ENCODE measurements around the gene SCG5.

Gene SCG5

DNA sequence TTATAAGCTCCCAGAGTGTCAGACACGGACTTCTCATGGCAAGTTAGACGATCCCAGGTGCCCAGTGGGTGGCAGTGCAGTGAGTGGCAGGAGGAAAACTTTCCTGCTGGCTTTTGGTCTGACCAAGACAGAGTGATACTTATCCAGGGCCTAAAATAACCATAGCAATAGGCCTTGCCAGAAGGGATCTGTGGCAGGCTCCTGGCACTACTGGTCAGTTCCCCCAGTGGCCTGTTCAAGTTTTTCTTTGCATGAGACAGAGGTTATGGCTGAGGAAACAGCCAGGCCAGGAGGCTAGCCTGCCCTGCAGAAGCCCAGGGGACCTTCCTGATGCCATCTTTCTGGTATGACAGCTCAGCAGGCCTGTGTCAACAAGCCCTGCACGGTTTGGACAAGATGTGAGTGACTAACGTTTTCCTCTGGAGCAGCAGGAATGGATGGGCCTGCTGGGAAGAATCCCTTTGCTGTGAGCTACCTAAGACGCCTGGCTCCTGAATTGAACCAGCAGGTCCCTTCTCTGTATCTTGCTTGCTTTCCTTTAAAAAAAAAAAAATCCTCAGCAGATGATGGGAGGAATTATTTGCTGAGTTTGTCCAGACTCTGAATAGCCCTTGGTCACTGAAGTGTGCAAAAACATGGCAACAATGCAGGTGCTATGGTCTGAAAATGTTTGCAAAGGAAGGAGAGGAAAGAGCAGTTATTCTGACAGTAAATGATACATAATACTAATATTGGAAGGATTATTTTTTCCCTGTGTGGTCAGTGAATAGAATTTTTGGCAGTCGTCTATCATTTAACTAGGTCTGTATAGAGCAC is 18.0 kb downstream of the SCG5 start:
- DNase-seq: no peak

DNA sequence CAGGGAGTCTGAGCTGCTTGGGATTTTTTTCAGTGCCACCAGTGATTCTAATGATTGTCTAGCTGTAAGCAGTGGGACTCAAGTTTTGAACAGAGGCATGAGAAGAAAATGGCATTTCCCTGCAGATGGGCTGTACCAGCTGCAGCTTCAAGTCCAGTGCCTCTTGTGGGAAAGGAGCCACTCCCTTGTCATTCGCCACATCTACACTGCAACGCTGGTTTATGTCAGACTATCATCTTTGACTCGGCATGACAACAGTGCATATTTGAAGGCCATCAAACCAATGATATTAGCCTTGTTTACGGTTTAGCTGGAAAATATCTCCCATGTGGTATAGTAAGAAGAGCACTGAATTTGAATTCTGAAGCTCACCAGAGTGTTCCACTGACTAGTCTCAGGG is 22.2 kb downstream of the SCG5 start:
- DNase-seq: no peak

DNA sequence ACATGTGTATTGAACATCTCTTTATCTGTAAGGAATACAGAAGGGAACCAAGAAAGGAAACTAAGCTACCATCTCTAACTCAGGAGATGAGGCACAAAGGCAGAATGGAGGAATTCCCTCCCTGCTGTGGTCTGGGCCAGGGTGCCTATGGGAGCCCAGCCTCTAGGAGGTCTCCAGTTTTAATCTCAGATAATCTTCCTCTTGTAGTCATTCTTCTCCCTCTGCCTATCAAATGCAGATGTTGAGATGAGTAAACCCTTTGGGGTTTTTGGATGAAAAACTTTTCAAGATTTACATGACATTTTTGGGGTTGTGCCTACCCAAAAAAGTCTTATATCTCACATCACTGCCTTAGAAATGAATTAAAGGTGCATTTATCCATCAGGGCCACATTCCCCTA is 23.3 kb downstream of the SCG5 start:
- no peak for DNase-seq

DNA sequence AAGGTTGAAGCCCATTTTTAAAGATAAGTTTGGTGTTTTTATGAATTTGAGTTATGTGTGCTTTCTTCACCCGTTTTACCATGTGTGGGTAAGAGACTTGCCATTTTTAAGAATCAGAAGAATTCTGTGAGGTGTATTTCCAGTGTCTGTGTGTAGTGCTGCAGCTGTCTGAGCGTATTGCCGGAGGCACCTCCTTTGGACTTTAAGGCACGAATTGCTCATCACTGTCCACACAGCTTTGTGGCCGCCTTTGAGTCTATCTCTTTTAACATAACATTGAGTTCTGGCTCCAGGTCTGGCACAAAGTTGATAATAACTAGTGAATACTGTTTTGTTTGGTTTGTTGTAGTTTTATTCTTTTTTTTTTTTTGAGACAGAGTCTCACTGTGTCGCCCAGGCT is 25.8 kb downstream of the SCG5 start:
- DNase-seq: no peak

DNA sequence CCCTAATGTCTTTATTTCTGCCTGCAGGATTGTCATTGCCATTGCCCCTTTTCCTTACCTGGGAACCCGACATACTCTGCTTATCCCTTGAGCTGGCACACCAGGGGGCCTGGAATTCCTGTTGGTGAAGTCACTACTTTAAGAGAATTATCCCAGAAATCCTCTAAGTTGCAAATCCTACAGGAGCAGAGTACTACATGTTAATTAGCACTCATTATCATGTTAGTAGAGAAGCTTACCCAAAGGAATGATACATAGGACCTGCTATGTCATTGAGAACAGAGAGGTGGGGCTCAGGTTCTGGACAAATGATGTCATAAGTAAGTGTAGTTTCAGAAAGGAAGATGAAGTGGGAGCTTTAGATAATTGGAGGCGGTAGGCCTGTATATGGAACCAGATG is 27.4 kb downstream of the SCG5 start:
- no peak for DNase-seq

DNA sequence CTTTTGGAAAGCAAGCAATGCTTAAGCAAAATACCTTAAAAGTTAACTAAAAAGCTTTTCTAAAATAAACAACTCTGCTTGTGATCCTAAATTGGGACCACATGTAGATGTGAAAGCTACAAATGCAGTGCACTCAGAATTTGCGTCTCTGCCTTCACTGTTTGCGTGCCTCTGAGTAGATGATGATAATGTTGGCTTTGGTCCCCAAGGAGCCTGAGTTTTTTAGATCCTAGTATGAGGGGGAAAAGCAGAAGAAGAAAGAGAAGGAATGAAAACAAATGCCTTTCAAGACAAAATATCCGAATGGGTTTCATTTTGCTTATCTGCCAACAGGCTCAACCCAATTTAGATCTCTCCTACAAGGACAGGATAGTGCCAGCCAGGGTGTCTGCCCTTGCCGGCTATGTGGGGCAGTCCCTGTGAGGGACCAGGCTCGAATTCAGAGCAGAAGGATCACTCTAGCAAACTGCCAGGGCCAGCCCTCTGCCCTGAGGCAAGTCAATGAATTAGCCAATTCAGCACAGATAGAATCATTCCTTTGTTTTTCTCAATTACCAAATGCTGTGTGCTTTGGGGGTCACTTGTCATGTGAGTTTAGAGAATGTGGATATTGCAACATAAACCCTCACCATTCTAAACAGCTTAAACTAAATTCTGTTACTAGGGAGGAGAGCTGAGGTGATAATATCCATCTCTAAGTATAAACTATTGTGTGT is 28.5 kb downstream of the SCG5 start:
- no peak for DNase-seq

DNA sequence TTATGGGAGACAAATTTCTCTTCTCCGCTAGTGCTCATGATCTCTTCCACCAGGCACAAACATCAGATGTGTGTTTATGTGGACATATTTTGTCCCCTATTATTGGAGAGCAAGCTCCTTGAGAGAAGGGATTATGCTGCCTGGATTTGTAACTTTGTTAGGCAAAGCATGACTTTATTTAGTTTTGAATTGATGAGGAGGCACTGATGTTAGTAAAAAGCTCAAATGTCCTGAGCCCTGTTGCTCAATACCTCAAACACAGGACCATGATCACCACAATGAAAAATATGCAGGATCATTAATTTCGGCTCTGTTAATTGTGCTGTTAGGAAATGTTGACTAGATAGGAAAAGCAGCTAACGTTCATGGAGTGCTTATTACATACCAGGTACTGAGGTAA is 29.1 kb downstream of the SCG5 start:
- no peak for DNase-seq

DNA sequence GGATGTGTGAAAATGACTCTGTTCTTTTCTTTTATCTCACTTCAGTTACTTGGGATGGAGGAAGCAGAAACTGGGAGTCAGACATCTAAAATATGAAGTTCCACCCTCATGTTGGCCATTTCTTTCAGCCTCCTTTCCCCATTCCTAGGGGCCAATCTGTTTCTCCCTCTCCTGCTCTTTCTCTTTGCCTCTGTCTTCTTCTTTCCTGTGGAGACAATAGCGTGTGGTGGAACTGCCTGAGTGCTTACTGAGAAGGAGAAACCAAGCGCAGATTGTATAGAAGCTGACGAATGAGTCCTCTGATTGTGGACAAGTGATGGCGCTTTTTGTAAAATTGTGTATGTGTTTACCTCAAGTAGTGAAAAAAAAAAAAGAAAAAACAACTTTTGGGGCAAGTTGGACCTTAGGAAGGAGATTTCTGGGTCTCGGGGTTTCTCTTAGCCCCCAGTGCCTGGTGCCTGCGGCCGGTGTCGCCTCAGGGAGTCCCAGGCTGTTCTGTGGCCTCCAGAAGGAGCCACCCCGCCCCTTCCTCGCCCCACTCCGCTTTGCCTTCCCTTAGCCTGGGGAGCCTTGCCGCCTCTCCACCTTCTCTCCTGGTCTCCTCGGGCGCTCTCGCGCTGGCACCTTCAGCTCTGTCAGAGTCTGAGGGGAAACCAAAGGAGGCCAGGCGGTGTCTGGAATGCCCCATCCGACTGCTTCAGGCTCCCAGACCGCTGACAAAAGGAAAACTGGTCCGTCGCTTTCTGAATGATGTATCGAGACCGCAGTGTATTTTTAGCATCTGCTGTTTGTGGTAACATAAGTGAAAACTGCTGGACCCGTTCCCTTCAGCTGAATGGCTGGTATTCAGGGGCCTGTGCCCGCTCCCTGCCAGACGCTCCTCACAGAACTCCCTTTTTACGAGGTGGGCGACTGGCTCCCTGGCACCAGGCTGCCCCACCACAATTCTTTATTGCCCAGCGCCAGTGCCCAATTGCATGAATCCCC is 30.1 kb downstream of the SCG5 start:
- DNase-seq: no peak

DNA sequence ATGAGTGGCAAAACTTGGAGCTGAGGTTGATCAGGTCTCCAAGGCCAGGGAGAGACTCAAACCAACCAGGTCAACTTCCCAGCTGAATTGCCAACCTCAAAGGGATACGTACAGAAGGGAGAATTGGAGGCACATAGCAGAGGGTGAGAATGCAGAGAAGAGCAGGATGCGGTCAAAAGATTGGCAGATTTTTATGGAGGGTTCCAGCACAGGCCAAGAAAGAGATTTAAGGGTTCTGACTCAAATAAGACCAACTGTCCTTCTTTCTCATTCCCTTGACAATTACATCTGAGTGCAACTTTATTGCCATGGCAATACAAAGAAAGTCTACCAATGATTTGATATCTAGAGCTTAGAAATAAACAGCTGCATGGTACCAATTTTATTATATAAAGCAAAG is 33.2 kb downstream of the SCG5 start:
- DNase-seq: no peak

DNA sequence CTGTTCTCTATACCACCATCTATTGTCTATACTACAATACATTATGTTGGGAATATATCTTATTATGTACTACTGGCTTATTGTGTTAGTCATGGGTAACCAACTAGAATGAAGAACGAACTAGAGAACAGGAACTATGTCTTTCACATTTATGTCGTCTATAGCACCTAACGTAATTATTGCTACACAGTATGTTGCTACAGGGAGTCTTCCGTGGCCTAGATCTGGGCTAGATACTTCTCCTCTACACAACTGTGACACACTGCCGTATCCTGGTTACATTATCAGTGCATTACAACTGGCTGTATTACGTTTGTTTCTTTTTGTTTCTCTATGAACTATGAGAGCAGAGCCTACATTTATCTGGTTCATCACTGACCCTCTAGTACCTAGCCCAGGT is 34.0 kb downstream of the SCG5 start:
- no peak for DNase-seq

DNA sequence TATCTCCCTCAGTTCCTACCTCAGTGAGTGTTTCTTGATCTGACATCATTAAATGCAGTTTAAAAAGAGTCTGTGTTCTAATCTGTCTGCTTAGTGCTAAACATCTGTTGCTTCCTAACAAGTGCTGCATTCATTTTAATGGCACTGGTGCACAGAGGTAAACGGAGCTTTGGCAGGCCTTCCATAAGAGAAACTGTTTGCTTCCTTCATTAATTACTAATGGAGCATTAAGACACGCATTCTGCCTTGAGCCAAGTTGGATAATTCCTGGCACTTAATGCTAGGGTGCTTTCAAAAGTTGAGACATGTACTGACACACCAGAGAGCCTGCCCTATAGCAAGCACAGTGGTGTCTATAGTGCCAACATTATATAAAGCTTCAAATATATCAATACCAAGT is 34.7 kb downstream of the SCG5 start:
- DNase-seq: no peak

DNA sequence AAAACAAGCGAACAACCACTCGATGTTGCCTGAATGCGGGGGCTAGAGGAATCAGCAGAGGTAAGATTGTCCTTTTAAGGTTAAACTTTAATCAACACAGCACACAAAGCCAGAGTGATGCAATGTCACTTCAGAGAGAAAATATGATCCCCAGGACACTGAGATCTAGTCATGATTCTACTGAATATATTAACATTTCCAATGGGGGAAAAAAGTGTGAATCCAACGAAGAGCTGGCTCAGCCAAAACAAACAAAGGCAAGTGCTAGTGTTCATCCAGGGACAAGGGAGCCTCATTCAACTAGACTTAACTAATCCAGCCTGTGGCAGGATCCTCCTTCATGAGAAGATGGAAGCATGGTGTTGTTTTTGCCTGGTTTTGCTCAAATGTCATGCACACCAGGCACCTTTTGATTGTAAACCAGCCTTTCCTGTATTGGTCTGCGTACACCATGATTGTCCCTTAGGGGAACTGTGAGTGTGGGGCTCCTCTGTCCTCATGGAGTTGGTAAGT is 35.8 kb downstream of the SCG5 start:
- peak; percentile 63 for DNase-seq

DNA sequence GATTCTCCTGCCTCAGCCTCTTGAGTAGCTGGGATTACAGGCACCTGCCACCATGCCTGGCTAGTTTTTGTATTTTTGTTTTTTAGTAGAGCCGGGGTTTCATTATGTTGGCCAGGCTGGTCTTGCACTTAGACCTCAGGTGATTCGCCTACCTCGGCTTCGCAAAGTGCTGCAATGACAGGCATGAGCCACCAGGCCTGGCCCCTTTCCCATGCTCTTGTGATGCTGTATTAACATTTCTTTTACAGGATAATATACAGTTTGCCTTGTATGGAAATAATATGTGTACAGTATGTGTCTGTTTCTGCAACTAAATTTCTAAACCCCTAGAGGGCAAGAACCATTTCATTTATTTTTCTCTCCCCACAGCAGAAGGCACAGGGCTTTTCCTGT is 37.8 kb downstream of the SCG5 start:
- DNase-seq: no peak

DNA sequence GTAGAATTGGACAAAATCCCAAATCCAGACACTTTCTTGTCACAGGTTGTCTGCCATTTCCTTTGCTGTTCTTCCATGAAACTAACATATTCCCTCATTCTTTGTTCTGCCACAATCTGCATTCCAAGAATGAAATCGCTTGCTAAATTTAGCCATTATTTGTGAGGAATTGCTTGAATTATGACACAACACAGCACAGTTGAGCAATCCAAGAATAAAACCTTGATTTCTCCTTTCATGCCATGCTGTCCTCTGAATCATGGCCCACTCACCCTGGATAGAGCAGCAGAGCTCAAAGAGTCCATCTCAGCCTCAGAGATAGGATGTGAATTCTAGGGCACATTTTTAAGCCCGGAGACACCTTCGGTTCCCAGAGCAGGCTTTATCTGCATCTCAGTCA is 41.1 kb downstream of the SCG5 start:
- no peak for DNase-seq

DNA sequence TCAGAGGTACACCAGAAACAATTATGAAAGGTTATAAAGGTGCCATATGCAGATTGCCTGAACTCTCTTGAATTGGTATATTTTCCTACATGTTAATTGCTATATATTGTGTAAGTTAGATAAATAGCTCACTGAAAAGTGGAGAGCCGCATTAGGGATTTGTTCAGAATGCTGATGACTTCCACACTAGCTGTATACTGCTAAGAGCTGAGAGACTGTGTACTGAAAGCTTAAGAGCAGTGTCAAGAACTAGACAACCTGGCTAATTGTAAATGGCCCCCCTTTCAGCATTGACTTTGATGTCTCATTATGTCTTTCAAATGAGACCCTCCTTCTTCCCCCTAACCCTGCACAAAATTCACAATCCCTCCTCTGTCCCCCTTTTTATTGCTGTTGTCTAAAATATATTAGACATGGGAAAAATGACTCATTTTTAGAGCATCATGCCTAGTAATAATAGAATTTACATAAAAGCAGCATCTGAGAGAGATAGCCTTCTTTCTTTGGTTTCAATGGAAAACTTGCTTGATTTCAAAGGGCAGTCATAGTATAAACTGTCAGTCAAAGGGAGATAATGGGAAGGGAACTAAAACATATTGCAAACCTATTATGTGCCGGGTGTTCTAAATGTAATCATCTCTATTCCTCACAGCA is 41.6 kb downstream of the SCG5 start:
- no peak for DNase-seq

DNA sequence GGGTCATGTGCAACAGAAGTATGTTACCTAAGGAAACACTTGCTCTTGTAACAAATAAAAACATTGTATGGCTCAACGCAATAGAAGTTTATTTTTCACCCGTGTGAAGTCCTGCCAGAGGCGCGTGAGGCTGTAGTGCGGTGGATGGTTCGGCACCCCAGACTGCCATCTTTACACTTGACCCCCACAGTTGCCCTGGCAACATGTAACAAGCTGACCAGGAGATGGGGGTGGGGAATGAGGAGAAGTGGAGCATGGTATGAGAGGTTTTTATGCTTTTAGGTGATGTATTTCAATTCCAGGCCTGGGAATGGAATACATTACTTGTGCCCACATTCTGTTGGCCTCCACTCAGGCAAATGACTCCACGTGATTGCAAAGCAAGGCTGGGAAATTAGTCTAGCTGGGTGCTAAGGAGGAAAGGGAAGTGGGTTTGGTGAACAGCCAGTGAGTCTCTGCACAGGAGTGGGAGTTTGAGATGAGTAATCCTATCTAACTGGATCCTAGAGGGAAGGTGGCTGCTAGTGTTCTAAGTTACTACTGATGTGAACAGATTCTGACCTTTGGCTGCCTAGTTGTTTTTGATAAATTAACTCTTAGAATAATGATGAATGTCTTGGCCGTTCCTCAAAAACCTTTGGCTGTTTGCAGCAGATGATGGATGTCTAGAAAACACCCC is 42.5 kb downstream of the SCG5 start:
- no peak for DNase-seq

DNA sequence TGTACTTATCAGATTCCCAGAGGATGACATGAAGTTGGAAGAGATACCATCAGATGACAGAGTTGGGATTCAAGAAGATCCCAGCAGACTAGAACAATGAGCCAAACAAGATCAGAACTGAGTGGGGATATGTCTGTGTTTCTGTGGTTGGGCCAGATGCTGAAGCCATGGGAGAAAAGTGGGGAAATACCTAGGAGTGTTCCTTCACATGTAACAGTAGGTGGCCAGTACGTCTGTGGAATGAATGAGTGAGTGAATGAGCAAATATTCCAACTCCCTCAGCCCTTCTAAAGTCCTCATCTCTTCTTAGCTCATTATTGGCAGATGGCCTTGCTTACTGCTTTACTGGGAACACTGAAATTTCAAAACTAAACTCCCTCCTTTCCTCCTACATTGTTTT is 44.1 kb downstream of the SCG5 start:
- no peak for DNase-seq

DNA sequence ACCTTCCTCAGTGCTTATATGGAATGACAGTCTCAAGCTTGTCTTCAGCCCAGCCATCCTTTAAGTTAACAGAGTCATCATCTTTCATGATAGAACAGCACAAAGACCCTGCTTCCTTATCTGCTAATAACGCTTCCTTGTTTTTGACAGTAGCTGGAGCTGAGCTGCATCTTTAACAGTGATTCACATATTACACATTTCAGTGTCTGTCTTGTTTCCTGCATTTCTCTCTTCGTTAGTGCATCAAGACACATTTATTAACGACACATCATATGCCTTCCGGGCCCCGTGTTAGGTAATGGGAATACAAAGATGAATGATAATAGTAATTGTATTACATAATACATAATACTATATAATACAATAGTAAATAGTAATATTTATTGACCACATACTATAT is 46.0 kb downstream of the SCG5 start:
- no peak for DNase-seq

DNA sequence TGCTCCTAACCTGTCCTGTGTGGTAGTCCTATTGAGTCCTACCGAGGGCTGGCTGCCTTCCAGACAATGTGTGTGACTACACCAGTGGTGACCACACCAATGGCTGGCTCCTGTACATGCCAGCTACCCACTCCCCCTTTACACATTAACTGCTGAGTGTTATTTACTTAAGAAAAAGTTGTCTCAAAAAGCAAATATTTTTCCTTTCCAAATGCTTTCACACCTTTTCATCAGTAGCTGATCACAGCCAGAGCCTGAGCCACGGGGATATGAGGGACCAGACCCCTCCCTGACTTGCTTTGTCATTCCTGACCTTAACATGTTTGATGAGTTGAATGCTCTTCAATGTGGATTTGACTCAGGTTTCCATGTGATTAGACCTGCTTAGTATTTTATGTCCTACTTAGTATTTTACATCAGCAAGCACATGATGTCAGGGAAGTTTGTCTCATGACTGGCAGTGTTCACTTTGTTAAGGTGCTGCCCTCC is 46.7 kb downstream of the SCG5 start:
- peak; percentile 66 for DNase-seq

DNA sequence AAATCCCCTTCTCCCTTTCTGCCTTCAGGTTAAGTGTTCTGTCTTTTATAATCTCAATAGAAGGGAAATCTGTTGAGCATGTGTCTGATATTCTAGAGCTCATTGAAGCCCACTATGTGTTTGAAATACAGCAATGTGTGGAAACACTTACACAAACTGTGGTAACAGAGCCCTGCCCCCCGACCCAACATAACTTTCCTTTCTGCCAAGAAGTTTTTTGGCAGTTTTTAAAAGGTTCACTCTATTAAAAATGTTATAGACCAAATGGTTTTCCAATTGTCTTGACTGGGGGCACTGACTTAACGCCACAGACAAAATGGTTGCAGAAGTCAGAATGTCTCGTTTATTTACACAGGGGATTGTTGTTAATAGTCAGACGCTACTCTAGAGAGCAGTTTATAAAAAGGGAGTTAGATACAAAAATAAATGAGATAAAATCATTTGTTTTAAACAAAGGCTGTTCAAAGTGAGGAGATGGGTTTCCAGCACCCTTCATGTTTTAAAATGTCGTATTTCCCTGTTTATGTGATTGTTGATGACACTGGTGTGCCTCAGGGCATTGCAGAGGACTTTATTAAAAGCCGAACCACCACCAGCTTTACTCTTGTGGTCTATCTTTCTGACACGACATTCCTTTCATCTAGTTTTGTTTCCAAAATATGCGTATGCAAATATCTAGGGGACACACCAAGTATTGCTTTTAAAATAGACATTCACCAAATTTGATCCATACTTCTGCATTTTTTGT is 49.6 kb downstream of the SCG5 start:
- DNase-seq: no peak

DNA sequence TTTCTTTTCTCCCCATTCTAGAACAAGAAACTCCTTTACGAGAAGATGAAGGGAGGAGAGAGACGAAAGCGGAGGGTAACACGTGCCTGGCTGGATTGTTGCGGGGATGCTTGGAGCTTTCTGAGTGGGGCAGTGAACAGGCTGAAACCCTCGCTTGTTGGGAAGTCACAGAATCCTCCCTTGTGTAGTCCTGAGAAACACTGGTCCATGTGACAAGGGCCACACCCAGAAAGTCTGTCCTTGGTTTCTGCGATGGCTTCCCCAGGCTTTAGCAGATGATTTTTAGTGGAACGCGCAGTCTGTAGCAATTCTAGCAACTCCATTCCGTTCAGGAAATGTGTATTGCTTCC is 50.2 kb downstream of the SCG5 start:
- DNase-seq: no peak
